ENCODE data around the gene WDFY4. TPM values are rescaled to one million over a fixed set of nuclear protein-coding genes. Genes with fewer than 3 reads are reported as not detected.

WDFY4 gene
- polyA plus RNA-seq, 1 donor from 2014 or later, result not detected

- Histone ChIP-seq H3K9ac (ENCODE audit: low read length) (no peak overlapping the region), H4K20me1 (ENCODE audit: insufficient read depth) (no peaks in the 10 kb centered on the region), H3K27me3 (ENCODE audit: insufficient read depth, low read depth, low read length) (no peaks in the 10 kb centered on the region), H3K79me2 (replicated peaks; ENCODE audit: insufficient read depth, low read length) (no peaks in the 10 kb centered on the region), H3F3A (ENCODE audit: insufficient read depth, low read length, poor library complexity, severe bottlenecking) (no peaks in the 10 kb centered on the region), H3K36me3 (ENCODE audit: insufficient read depth, low read length) (no peaks in the 10 kb centered on the region), H3K4me3 (ENCODE audit: low read length) (no peak overlapping the region), H3K27ac (ENCODE audit: low read length) (no peak overlapping the region), H3K4me2 (ENCODE audit: low read length) (no peak overlapping the region), H2AFZ (ENCODE audit: low read depth, low read length) (no peak overlapping the region), H3K9me2 (ENCODE audit: insufficient read depth, low read length) (no peaks in the 10 kb centered on the region), H3K9me3 (ENCODE audit: low read length) (no peaks in the 10 kb centered on the region)
- no peak for TF ChIP-seq POLR2AphosphoS5 (IDR thresholded peaks at IDR 0.05)
- no peak for TF ChIP-seq REST (IDR thresholded peaks at IDR 0.05; ENCODE audit: borderline replicate concordance)
- TF ChIP-seq TAF1 (IDR thresholded peaks at IDR 0.05; ENCODE audit: low read depth), result no peak
- no peak for TF ChIP-seq RAD21 (conservative IDR thresholded peaks at IDR 0.05)
- no peak for TF ChIP-seq EP300 (conservative IDR thresholded peaks at IDR 0.05; ENCODE audit: poor library complexity, severe bottlenecking)
- TF ChIP-seq EZH2 (IDR thresholded peaks at IDR 0.05; ENCODE audit: borderline replicate concordance, insufficient read depth, low read length, poor library complexity, severe bottlenecking), result no peak
- TF ChIP-seq MXI1 (conservative IDR thresholded peaks at IDR 0.05; ENCODE audit: poor library complexity, severe bottlenecking), result no peak
- TF ChIP-seq CTCF (IDR thresholded peaks at IDR 0.05; ENCODE audit: poor library complexity, severe bottlenecking), result no peak
- no peak for TF ChIP-seq SMC3 (conservative IDR thresholded peaks at IDR 0.05; ENCODE audit: poor library complexity)
Measured at GRCh38 chr10:48682265-48682664, 2.4 kb upstream of the WDFY4 start.

GRCh38 chr10:48683424-48683823 lies 1.2 kb upstream of the WDFY4 start:
- H3K4me2 ChIP-seq (ENCODE audit: low read length), result no peak overlapping the region
- no peaks in the 10 kb centered on the region for H3K9me3 ChIP-seq (ENCODE audit: low read length)
- H2AFZ ChIP-seq (ENCODE audit: low read depth, low read length), result no peak overlapping the region
- H3K27ac ChIP-seq (ENCODE audit: low read length), result no peak overlapping the region
- H3K4me3 ChIP-seq (ENCODE audit: low read length), result no peak overlapping the region
- no peaks in the 10 kb centered on the region for H3F3A ChIP-seq (ENCODE audit: insufficient read depth, low read length, poor library complexity, severe bottlenecking)
- no peaks in the 10 kb centered on the region for H3K36me3 ChIP-seq (ENCODE audit: insufficient read depth, low read length)
- no peaks in the 10 kb centered on the region for H4K20me1 ChIP-seq (ENCODE audit: insufficient read depth)
- H3K9me2 ChIP-seq (ENCODE audit: insufficient read depth, low read length), result no peaks in the 10 kb centered on the region
- no peaks in the 10 kb centered on the region for H3K27me3 ChIP-seq (ENCODE audit: insufficient read depth, low read depth, low read length)
- no peak overlapping the region for H3K9ac ChIP-seq (ENCODE audit: low read length)
- H3K79me2 ChIP-seq (replicated peaks; ENCODE audit: insufficient read depth, low read length), result no peaks in the 10 kb centered on the region
- TF ChIP-seq CTCF (IDR thresholded peaks at IDR 0.05; ENCODE audit: poor library complexity, severe bottlenecking) (no peak), EZH2 (IDR thresholded peaks at IDR 0.05; ENCODE audit: borderline replicate concordance, insufficient read depth, low read length, poor library complexity, severe bottlenecking) (no peak), EP300 (conservative IDR thresholded peaks at IDR 0.05; ENCODE audit: poor library complexity, severe bottlenecking) (no peak), TAF1 (IDR thresholded peaks at IDR 0.05; ENCODE audit: low read depth) (no peak), REST (IDR thresholded peaks at IDR 0.05; ENCODE audit: borderline replicate concordance) (no peak)
